HG03060 (cell line): ENCODE measurements around the gene HEPACAM.
A peak's percentile ranks its signal among the peaks of the same experiment; 100 is the strongest.
"Not testable (repeated sequence)": the region's sequence is repeated elsewhere in the genome, so short reads cannot be mapped to it uniquely, and the experiment has no call there.

Experiments used
- ATAC-seq: cut with Tn5 transposase; IDR thresholded peaks from one replicate; pipeline ENCODE4 v1.9.1; 2021; ENCODE audit warnings: low read depth, moderate number of reproducible peaks; ENCODE audit not compliant: unreplicated experiment

Gene HEPACAM

GRCh38 chr11:124935548-124936514 lies at the start of gene HEPACAM:
HEPACAM (minus strand) TSS chr11:124936047; CDS start chr11:124936006, 41 bp downstream.
- ATAC-seq = no peak

- ATAC-seq = no peak
Observed at GRCh38 chr11:124984512-124984854, 48.6 kb upstream of the HEPACAM start.

- no peak for ATAC-seq
Observed at GRCh38 chr11:124983674-124984511, 48.0 kb upstream of the HEPACAM start.

DNA sequence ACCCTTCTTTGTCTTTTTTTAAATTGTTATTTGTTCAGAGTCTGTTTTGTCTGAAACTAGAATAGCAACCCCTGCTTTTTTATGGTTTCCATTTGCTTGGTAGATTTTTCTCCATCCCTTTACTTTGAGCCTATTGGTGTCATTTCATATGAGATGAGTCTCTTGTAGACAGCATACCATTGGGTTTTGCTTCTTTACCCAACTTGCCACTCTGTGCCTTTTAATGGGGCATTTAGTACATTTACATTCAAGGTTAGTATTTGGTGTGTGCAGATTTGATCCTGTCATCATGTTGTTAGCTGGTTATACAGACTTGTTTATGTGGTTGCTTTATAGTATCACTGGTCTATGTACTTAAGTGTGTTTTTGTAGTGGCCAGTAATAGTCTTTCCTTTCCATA lies 46.2 kb upstream of the HEPACAM start:
- ATAC-seq = no peak

- no peak for ATAC-seq
Observed at GRCh38 chr11:124978316-124978715, 42.5 kb upstream of the HEPACAM start.

- no peak for ATAC-seq
Observed at GRCh38 chr11:124977006-124977405, 41.2 kb upstream of the HEPACAM start.

- no peak for ATAC-seq
Observed at GRCh38 chr11:124976531-124976930, 40.7 kb upstream of the HEPACAM start.

GRCh38 chr11:124971810-124972209 lies 36.0 kb upstream of the HEPACAM start:
- ATAC-seq = no peak

DNA sequence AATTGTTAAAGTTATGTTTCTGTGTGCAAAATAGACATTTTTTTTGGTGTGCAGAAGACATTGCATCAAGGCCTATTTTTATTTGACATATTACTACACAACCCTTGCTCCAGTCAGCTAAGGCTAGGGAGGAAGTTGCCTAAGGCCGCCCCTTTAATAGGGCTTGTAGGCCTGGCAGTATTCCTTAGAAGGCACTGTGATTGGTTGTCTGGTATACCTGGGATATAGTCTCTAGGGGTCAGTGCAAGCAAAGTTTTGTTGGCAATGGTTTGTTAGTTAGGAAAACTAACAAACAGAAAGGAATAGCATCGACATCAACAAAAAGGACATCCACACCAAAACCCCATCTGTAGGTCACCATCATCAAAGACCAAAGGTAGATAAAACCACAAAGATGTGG lies 35.1 kb upstream of the HEPACAM start:
- no peak for ATAC-seq

- ATAC-seq = not testable (repeated sequence)
Observed at GRCh38 chr11:124968197-124968596, 32.4 kb upstream of the HEPACAM start.

DNA sequence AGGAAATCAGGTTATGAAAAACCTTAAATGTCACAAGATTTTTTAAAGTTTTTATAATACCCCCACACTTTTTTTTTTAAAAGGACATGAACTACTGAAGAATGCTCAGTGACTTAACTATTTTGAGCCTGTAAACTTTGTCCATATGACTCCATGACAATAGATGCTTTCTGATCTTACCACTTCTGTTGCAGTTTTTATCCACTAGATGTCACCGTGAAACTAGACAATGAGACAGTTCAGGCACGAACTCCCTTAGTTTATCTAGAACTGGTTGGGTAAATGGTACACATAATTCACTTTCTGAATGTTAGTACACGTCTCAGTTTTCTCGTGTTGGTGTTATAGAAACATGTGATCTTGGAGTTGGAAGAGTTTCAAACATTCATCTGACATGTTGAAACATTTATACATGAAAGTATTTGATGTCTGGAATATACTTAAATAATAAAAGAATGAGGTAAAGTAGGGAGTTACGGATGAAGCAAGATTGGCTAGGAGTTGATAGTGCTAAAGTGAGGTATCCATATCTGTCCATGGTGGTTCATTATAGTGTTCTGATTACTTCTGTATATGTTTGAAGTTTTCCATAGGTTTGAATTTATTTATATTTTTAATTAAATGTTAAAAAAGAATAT lies 26.2 kb upstream of the HEPACAM start:
- ATAC-seq = peak; percentile 80

- no peak for ATAC-seq
Observed at GRCh38 chr11:124955035-124955434, 19.2 kb upstream of the HEPACAM start.

DNA sequence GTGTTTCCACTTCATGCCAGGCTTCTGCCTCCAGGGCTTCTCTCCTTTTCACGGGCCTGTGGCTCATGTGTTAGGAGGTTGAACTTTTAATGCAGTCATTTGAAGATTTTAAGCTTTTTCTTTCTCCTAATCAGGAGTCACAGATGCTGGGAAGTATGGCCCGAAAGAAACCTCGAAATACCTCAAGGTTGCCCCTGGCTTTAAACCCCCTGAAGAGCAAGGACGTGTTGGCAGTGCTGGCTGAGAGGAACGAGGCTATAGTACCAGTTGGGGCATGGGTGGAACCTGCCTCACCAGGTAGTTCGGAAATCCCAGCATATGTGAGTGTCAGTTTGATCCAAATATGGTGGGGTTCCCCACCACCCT lies 18.7 kb upstream of the HEPACAM start:
- no peak for ATAC-seq

DNA sequence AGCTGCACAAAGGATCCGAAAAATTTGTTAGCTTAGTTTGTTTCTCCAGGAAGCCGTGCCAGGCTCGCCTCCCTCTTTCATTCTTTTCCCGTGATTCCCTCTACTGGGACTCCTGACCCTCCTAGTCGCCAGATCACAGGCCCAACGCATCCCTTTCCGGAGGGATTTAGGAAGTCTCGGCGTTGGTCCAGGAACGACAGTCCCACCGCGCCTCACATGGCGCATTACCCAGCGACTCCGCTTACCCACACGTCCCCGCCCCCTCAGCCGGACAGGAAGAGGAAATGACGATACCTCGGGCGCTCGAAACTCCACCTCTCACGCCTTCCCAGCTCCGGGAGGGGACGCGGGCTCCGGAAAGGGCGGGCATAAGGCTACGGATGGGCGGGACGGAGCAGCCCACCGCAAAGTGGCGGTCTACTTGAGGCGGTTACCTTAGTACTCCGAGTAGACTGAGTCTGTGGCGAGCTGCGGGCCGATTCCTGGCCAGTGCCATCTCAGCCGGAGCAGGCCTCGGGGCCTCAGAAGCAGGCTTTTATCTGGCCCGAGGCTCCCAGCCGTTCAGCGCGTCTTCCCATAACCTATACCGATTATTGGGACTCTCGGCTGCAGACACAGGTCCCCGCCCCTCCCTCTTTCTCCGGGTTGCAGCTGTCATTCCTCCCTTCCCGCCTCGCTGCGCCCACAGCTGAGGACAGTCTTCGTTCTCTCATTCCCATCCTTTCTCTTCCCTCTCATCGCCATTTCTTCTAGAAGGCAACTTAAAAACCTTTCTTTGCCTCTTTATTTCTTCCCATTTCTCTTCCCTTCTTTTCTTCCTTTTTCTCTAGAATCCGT lies 18.1 kb upstream of the HEPACAM start, which contains the start of gene CCDC15:
TSS of gene CCDC15 (plus strand) at position 450 of the 837 bp plus-strand sequence. CDS start 531 bp downstream, outside the sequence.
- peak; percentile 96 for ATAC-seq

GRCh38 chr11:124951341-124951740 lies 15.5 kb upstream of the HEPACAM start:
- ATAC-seq = no peak

DNA sequence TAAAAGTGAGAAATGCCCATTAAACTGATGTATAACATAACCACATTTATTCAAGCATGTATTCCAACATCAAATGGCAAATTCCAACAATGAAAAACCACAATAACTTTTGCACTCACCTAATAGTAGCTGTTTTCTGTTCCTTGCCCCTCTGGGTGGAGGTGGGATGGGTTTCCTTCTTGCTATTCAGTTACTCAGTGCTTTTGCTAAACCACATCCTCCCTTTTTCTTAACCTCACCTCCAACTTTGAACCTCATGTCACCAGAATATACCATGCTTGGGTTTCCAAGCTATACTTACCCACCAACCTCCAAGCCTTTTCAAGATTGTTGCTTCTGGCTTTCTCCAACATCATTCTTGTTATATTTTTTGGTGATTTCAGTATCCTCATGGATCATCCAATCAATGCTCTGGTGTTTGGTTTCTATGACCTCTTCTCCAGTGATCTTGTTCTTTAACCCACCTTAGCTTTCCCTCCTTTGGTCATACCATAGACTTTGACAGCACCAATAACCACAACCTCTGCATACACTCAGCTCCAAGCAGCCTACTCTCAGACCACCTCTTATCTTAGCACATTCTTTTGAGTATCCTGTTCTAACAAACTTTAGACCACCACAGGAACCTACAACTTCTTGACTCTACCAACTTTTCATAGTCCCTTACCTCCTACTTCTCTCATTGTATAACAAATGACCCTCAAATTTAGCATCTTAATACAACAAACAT lies 14.9 kb upstream of the HEPACAM start:
- ATAC-seq = no peak

- ATAC-seq = no peak
Observed at GRCh38 chr11:124946735-124947141, 10.9 kb upstream of the HEPACAM start.

GRCh38 chr11:124945826-124946225 lies 10.0 kb upstream of the HEPACAM start:
- no peak for ATAC-seq

GRCh38 chr11:124944565-124944964 lies 8.7 kb upstream of the HEPACAM start:
- no peak for ATAC-seq
